Dedifferentiated amniotic fluid mesenchymal stem cell (primary cell): Measurements from ENCODE around the gene IMMP2L.

Experiments
- DNase-seq: peaks from one replicate; pipeline ENCODE4 v3.0.0-alpha.2; 2016; ENCODE audit errors: extremely low spot score

Gene IMMP2L

GRCh38 chr7:111393011-111393754, 169.1 kb downstream of the IMMP2L start:
- no peak for DNase-seq

GRCh38 chr7:111392294-111392693, 170.0 kb downstream of the IMMP2L start:
- no peak for DNase-seq

GRCh38 chr7:111390000-111390399, 172.3 kb downstream of the IMMP2L start:
- DNase-seq: no peak

- no peak for DNase-seq
These were observed 173.4 kb downstream of the IMMP2L start for GRCh38 chr7:111388912-111389311.

GRCh38 chr7:111388016-111388415, 174.3 kb downstream of the IMMP2L start:
- DNase-seq: no peak

GRCh38 chr7:111384065-111384891, 178.0 kb downstream of the IMMP2L start:
- DNase-seq: peak; percentile 47

- no peak for DNase-seq
These were observed 179.2 kb downstream of the IMMP2L start for GRCh38 chr7:111383133-111383532.

GRCh38 chr7:111381590-111381989, 180.7 kb downstream of the IMMP2L start:
- DNase-seq: no peak

GRCh38 chr7:111380945-111381344, 181.3 kb downstream of the IMMP2L start:
- DNase-seq: no peak

- DNase-seq: no peak
These were observed 188.3 kb downstream of the IMMP2L start for GRCh38 chr7:111374027-111374426.

GRCh38 chr7:111371437-111371836, 190.9 kb downstream of the IMMP2L start:
- DNase-seq: no peak

GRCh38 chr7:111370002-111370401, 192.3 kb downstream of the IMMP2L start:
- no peak for DNase-seq

GRCh38 chr7:111368381-111369065, 193.8 kb downstream of the IMMP2L start:
- no peak for DNase-seq

GRCh38 chr7:111364413-111364812, 197.9 kb downstream of the IMMP2L start:
- DNase-seq: peak; percentile 41

GRCh38 chr7:111363099-111363498, 199.2 kb downstream of the IMMP2L start:
- DNase-seq: peak; percentile 59

GRCh38 chr7:111362506-111363054, 199.7 kb downstream of the IMMP2L start:
- DNase-seq: peak; percentile 65

- DNase-seq: no peak
These were observed 203.4 kb downstream of the IMMP2L start for GRCh38 chr7:111358915-111359314.

- DNase-seq: peak; percentile 69
These were observed 204.6 kb downstream of the IMMP2L start for GRCh38 chr7:111357691-111358090.

GRCh38 chr7:111356941-111357340, 205.4 kb downstream of the IMMP2L start:
- DNase-seq: no peak

- no peak for DNase-seq
These were observed 210.0 kb downstream of the IMMP2L start for GRCh38 chr7:111352319-111352718.

- DNase-seq: no peak
These were observed 216.1 kb downstream of the IMMP2L start for GRCh38 chr7:111346219-111346618.

- no peak for DNase-seq
These were observed 219.3 kb downstream of the IMMP2L start for GRCh38 chr7:111343017-111343416.
